ENCODE results near the gene PLA2G10.
"Not testable (repeated sequence)": the region's sequence is repeated elsewhere in the genome, so short reads cannot be mapped to it uniquely, and the experiment has no call there.

PLA2G10 gene

GRCh38 chr16:14650629-14651028 is 43.5 kb downstream of the PLA2G10 start:
- H3K36me3 ChIP-seq (ENCODE audit: insufficient read depth, low read length): peaks cover 88% of the 10 kb centered on the region
- no peaks in the 10 kb centered on the region for H3K9me3 ChIP-seq (ENCODE audit: insufficient read depth, low read depth, low read length)
- H3K4me1 ChIP-seq (ENCODE audit: insufficient read depth, low read length): no peaks in the 10 kb centered on the region
- H3K27ac ChIP-seq (ENCODE audit: low read depth, low read length): no peak overlapping the region
- H3K9ac ChIP-seq (ENCODE audit: low read depth, low read length): no peak overlapping the region
- WGBS: 93% methylated on average over 6 of the region's 6 CpGs
- H3K27me3 ChIP-seq (ENCODE audit: insufficient read depth, low read length): no peaks in the 10 kb centered on the region
- no peak overlapping the region for H3K4me3 ChIP-seq (ENCODE audit: low read length)

DNA sequence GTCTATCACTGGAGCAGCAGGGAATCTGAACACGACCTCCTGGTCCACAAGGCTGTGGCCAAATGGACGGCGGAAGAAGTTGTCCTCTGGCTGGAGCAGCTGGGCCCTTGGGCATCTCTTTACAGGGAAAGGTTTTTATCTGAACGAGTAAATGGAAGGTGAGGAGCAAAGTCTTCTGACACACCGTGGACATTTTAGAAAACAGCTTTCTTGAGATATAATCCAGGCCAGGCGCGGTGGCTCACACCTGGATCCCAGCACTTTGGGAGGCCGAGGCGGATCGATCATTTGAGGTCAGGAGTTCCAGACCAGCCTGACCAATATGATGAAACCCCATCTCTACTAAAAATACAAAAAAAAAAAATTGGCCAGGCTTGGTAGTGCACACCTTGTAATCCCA is 44.3 kb downstream of the PLA2G10 start:
- 96% methylated on average over 10 of the region's 10 CpGs for WGBS
- no peaks in the 10 kb centered on the region for H3K27me3 ChIP-seq (ENCODE audit: insufficient read depth, low read length)
- peaks cover 88% of the 10 kb centered on the region for H3K36me3 ChIP-seq (ENCODE audit: insufficient read depth, low read length)
- H3K4me1 ChIP-seq (ENCODE audit: insufficient read depth, low read length): no peaks in the 10 kb centered on the region
- no peak overlapping the region for H3K27ac ChIP-seq (ENCODE audit: low read depth, low read length)
- H3K9me3 ChIP-seq (ENCODE audit: insufficient read depth, low read depth, low read length): no peaks in the 10 kb centered on the region
- no peak overlapping the region for H3K4me3 ChIP-seq (ENCODE audit: low read length)
- no peak overlapping the region for H3K9ac ChIP-seq (ENCODE audit: low read depth, low read length)

GRCh38 chr16:14641926-14642325 is 52.2 kb downstream of the PLA2G10 start:
- Histone ChIP-seq H3K36me3 (ENCODE audit: insufficient read depth, low read length) (peaks cover 67% of the 10 kb centered on the region), H3K27ac (ENCODE audit: low read depth, low read length) (no peak overlapping the region), H3K9ac (ENCODE audit: low read depth, low read length) (no peak overlapping the region)

GRCh38 chr16:14641206-14641605 is 52.9 kb downstream of the PLA2G10 start:
- H3K9ac ChIP-seq (ENCODE audit: low read depth, low read length): no peak overlapping the region
- H3K9me3 ChIP-seq (ENCODE audit: insufficient read depth, low read depth, low read length): no peaks in the 10 kb centered on the region
- peaks cover 20% of the 10 kb centered on the region for H3K4me1 ChIP-seq (ENCODE audit: insufficient read depth, low read length)
- H3K27ac ChIP-seq (ENCODE audit: low read depth, low read length): no peak overlapping the region
- over 99% methylated on average over 8 of the region's 8 CpGs for WGBS
- H3K27me3 ChIP-seq (ENCODE audit: insufficient read depth, low read length): no peaks in the 10 kb centered on the region
- H3K36me3 ChIP-seq (ENCODE audit: insufficient read depth, low read length): peaks cover 61% of the 10 kb centered on the region
- H3K4me3 ChIP-seq (ENCODE audit: low read length): no peak overlapping the region

More at GRCh38 chr16:14641926-14642325, 52.2 kb downstream of the PLA2G10 start:
- H3K27me3 ChIP-seq (ENCODE audit: insufficient read depth, low read length): no peaks in the 10 kb centered on the region
- H3K4me3 ChIP-seq (ENCODE audit: low read length): no peak overlapping the region
- 93% methylated on average over 7 of the region's 7 CpGs for WGBS
- no peaks in the 10 kb centered on the region for H3K9me3 ChIP-seq (ENCODE audit: insufficient read depth, low read depth, low read length)
- peaks cover 18% of the 10 kb centered on the region for H3K4me1 ChIP-seq (ENCODE audit: insufficient read depth, low read length)

- no peaks in the 10 kb centered on the region for H3K27me3 ChIP-seq (ENCODE audit: insufficient read depth, low read length)
- no peak overlapping the region for H3K4me3 ChIP-seq (ENCODE audit: low read length)
- H3K36me3 ChIP-seq (ENCODE audit: insufficient read depth, low read length): peaks cover 55% of the 10 kb centered on the region
- no peaks in the 10 kb centered on the region for H3K9me3 ChIP-seq (ENCODE audit: insufficient read depth, low read depth, low read length)
- H3K9ac ChIP-seq (ENCODE audit: low read depth, low read length): no peak overlapping the region
- peaks cover 24% of the 10 kb centered on the region for H3K4me1 ChIP-seq (ENCODE audit: insufficient read depth, low read length)
- 92% methylated on average over 10 of the region's 10 CpGs for WGBS
- peak overlapping the region; percentile 36; the same call in 1 of the 2 replicates for H3K27ac ChIP-seq (ENCODE audit: low read depth, low read length)
Observed at GRCh38 chr16:14640538-14640937, 53.6 kb downstream of the PLA2G10 start.

- H3K4me1 ChIP-seq (ENCODE audit: insufficient read depth, low read length): peaks cover 33% of the 10 kb centered on the region
- H3K27ac ChIP-seq (ENCODE audit: low read depth, low read length): peak overlapping the region; percentile 100
- H3K27me3 ChIP-seq (ENCODE audit: insufficient read depth, low read length); H3K9me3 ChIP-seq (ENCODE audit: insufficient read depth, low read depth, low read length): not testable (repeated sequence)
- H3K4me3 ChIP-seq (ENCODE audit: low read length): peak overlapping the region; percentile 3; the same call in 1 of the 2 replicates
- no CpG with 5 or more reads among the region's 1 CpG for whole genome bisulfite sequencing
- peaks cover 29% of the 10 kb centered on the region for H3K36me3 ChIP-seq (ENCODE audit: insufficient read depth, low read length)
- peak overlapping the region; percentile 61 for H3K9ac ChIP-seq (ENCODE audit: low read depth, low read length)
Observed at GRCh38 chr16:14636951-14637240, 57.2 kb downstream of the PLA2G10 start.

DNA sequence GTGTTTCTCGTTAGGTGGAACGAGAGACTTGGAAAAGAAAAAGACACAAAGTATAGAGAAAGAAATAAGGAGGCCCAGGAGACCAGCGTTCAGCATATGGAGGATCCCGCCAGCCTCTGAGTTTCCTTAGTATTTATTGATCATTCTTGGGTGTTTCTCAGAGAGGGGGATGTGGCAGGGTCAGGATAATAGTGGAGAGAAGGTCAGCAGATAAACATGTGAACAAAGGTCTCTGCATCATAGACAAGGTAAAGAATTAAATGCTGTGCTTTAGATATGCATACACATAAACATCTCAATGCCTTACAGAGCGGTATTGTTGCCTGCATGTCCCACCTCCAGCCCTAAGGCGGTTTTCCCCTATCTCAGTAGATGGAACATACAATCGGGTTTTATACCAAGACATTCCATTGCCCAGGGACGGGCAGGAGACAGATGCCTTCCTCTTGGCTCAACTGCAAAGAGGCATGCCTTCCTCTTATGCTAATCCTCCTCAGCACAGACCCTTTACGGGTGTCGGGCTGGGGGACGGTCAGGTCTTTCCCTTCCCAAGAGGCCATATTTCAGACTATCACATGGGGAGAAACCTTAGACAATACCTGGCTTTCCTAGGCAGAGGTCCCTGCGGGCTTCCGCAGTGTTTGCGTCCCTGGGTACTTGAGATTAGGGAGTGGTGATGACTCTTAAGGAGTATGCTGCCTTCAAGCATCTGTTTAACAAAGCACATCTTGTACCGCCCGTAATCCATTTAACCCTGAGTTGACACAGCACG is 57.7 kb downstream of the PLA2G10 start:
- Histone ChIP-seq H3K4me3 (ENCODE audit: low read length) (peak overlapping the region; percentile 41), H3K36me3 (ENCODE audit: insufficient read depth, low read length) (peaks cover 29% of the 10 kb centered on the region), H3K9ac (ENCODE audit: low read depth, low read length) (peak overlapping the region; percentile 76), H3K4me1 (ENCODE audit: insufficient read depth, low read length) (peaks cover 33% of the 10 kb centered on the region), H3K27ac (ENCODE audit: low read depth, low read length) (peak overlapping the region; percentile 100)
- WGBS: 18% methylated on average over 13 of the region's 17 CpGs
- not testable (repeated sequence) for H3K9me3 ChIP-seq (ENCODE audit: insufficient read depth, low read depth, low read length); H3K27me3 ChIP-seq (ENCODE audit: insufficient read depth, low read length)

- peak overlapping the region; percentile 100 for H3K27ac ChIP-seq (ENCODE audit: low read depth, low read length)
- no peaks in the 10 kb centered on the region for H3K27me3 ChIP-seq (ENCODE audit: insufficient read depth, low read length)
- H3K9me3 ChIP-seq (ENCODE audit: insufficient read depth, low read depth, low read length): no peaks in the 10 kb centered on the region
- WGBS: 54% methylated on average over 12 of the region's 12 CpGs
- H3K9ac ChIP-seq (ENCODE audit: low read depth, low read length): peak overlapping the region; percentile 76
- H3K4me1 ChIP-seq (ENCODE audit: insufficient read depth, low read length): peaks cover 33% of the 10 kb centered on the region
- H3K36me3 ChIP-seq (ENCODE audit: insufficient read depth, low read length): peaks cover 22% of the 10 kb centered on the region
- H3K4me3 ChIP-seq (ENCODE audit: low read length): peak overlapping the region; percentile 41
Observed at GRCh38 chr16:14635395-14636165, 58.5 kb downstream of the PLA2G10 start.

GRCh38 chr16:14634389-14634725 is 59.8 kb downstream of the PLA2G10 start:
- H3K9ac ChIP-seq (ENCODE audit: low read depth, low read length): peak overlapping the region; percentile 47
- H3K36me3 ChIP-seq (ENCODE audit: insufficient read depth, low read length): peaks cover 16% of the 10 kb centered on the region
- no peaks in the 10 kb centered on the region for H3K9me3 ChIP-seq (ENCODE audit: insufficient read depth, low read depth, low read length)
- 64% methylated on average over 5 of the region's 7 CpGs for WGBS
- peak overlapping the region; percentile 86 for H3K4me3 ChIP-seq (ENCODE audit: low read length)
- no peaks in the 10 kb centered on the region for H3K27me3 ChIP-seq (ENCODE audit: insufficient read depth, low read length)
- peaks cover 29% of the 10 kb centered on the region for H3K4me1 ChIP-seq (ENCODE audit: insufficient read depth, low read length)
- peak overlapping the region; percentile 100; the same call in 1 of the 2 replicates for H3K27ac ChIP-seq (ENCODE audit: low read depth, low read length)

DNA sequence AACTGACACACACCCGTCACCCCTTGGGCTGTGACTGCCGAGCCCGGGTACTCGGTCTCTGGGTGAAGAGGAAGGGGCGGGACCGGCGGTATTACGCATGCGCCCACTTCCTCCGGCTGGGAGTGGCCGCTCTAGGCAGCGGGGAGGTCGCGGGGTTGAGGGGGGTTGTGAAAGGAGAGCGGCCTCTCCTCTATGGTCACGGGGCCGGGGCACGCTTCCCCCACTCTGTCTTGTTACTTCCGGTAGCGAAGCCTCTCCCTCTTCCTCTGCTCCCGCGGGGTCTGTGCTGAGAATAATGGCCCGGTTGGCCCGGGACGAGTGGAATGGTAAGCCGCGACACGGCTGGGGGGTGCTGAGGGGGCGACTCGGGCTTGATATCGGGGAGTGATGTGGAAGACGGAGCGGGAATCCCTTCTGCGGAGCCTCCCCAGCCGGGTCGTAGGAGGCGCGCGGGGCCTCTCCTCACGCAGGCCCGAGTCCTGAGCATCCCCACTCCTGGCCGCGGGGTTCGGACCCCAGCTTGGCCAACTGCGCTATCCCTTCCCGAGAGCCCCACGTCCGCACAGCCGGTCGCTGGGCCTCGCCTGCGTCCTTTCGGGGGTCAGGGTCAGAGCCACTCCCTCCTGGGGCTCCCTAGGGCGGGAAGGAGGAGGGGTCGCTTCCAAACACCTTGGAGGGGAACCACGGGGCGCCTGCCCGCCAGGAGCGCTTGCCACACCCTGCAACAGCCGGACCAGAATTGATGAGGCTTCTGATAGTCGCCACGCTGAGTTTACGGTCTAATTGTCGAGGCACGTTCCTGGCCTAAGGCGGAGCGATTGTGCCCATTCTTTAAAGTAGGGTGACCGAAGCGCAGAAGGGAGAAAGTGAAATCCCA is 61.2 kb downstream of the PLA2G10 start, which contains the start of gene BFAR:
Gene BFAR (plus strand): TSS at position 259 of the 877 bp plus-strand sequence. CDS start 11,396 bp downstream, outside the sequence.
- peak within 1 kb of the TSS; percentile 93 for H3K27ac ChIP-seq (ENCODE audit: low read depth, low read length)
- H3K4me1 ChIP-seq (ENCODE audit: insufficient read depth, low read length): peaks cover 39% of the 10 kb centered on the region
- peak within 1 kb of the TSS; percentile 92 for H3K9ac ChIP-seq (ENCODE audit: low read depth, low read length)
- peak within 1 kb of the TSS; percentile 86 for H3K4me3 ChIP-seq (ENCODE audit: low read length)
- H3K27me3 ChIP-seq (ENCODE audit: insufficient read depth, low read length): no peaks in the 10 kb centered on the region
- under 1% methylated on average over 69 of the region's 69 CpGs for WGBS
- H3K9me3 ChIP-seq (ENCODE audit: insufficient read depth, low read depth, low read length): no peaks in the 10 kb centered on the region
- peaks cover 13% of the 10 kb centered on the region for H3K36me3 ChIP-seq (ENCODE audit: insufficient read depth, low read length)
